Immature natural killer cell (primary cell): ENCODE data around the gene ZBTB7C. TPM values are rescaled to one million over a fixed set of nuclear protein-coding genes. Genes with fewer than 3 reads are reported as not detected.

Experiments
- DNase-seq, 3 donors: peaks; one replicate each; pipeline ENCODE4 v3.0.0; 2022; ENCODE audit warnings: mixed read lengths in 1 of 3
- H3K27ac Mint-ChIP-seq, 6 donors: one replicate each; pipeline ENCODE4 v1.8.0; 2020; ENCODE audit warnings: mixed read lengths in 6 of 6, mild to moderate bottlenecking in 5 of 6, inconsistent platforms in 4 of 6, moderate library complexity in 3 of 6
- H3K27me3 Mint-ChIP-seq, 3 donors: one replicate each; pipeline ENCODE4 v1.8.0; 2020 to 2021; ENCODE audit warnings: low read depth in 3 of 3, mild to moderate bottlenecking in 3 of 3, mixed read lengths in 3 of 3, moderate library complexity in 3 of 3, inconsistent platforms in 1 of 3
- H3K36me3 Mint-ChIP-seq, 3 donors: one replicate each; pipeline ENCODE4 v1.8.0; 2020; ENCODE audit warnings: mixed read lengths in 3 of 3, inconsistent platforms in 2 of 3, mild to moderate bottlenecking in 2 of 3
- H3K4me1 Mint-ChIP-seq, 2 donors: one replicate each; pipeline ENCODE4 v1.8.0; 2020; ENCODE audit warnings: inconsistent platforms in 2 of 2, mild to moderate bottlenecking in 2 of 2, mixed read lengths in 2 of 2, moderate library complexity in 1 of 2
- H3K4me3 Mint-ChIP-seq, 5 donors: one replicate each; pipeline ENCODE4 v1.8.0; 2020; ENCODE audit warnings: mild to moderate bottlenecking in 5 of 5, mixed read lengths in 5 of 5, inconsistent platforms in 3 of 5, moderate library complexity in 3 of 5
- H3K9me3 Mint-ChIP-seq, 6 donors: one replicate each; pipeline ENCODE4 v1.8.0; 2020; ENCODE audit warnings: mild to moderate bottlenecking in 6 of 6, mixed read lengths in 6 of 6, inconsistent platforms in 4 of 6, moderate library complexity in 3 of 6
- polyA plus RNA-seq, 3 donors: library from polyadenylated mRNA; unstranded; fragments of 300-500 nt; fragmentation: Illumina TruSeq; gene quantifications; one replicate each; pipeline ENCODE4 v1.2.3, GENCODE V29; 2021

ZBTB7C gene
- polyA plus RNA-seq = not detected

- peak; percentile 3 to 10 (median 6) for DNase-seq
- H3K4me1 Mint-ChIP-seq = peaks cover 11 to 15% of the 10 kb centered on the region in 2 donors
- peaks cover 24 to 43% (median 34%) of the 10 kb centered on the region in 3 donors for H3K27me3 Mint-ChIP-seq
- H3K9me3 Mint-ChIP-seq = peaks cover 0 to 7% (median 0%) of the 10 kb centered on the region in 6 donors
- H3K36me3 Mint-ChIP-seq = no peaks in the 10 kb centered on the region
- H3K4me3 Mint-ChIP-seq = peak within 1 kb of the TSS; percentile 71 to 80 (median 78)
- no peak within 1 kb of the TSS for H3K27ac Mint-ChIP-seq
Observed at GRCh38 chr18:48408727-48409590, at the start of gene ZBTB7C. Gene ZBTB7C (minus strand): TSS chr18:48409383.

- Mint-ChIP-seq H3K36me3 (no peaks in the 10 kb centered on the region), H3K27ac (no peak overlapping the region), H3K27me3 (peaks cover 4 to 16% (median 13%) of the 10 kb centered on the region in 3 donors), H3K4me3 (no peak overlapping the region), H3K9me3 (no peaks in the 10 kb centered on the region), H3K4me1 (peaks cover 23 to 37% of the 10 kb centered on the region in 2 donors)
- no peak for DNase-seq
Observed at GRCh38 chr18:48456838-48457237, 47.7 kb upstream of the ZBTB7C start.

GRCh38 chr18:48455555-48456478 lies 46.6 kb upstream of the ZBTB7C start:
- Mint-ChIP-seq H3K27me3 (peaks cover 4 to 16% (median 13%) of the 10 kb centered on the region in 3 donors), H3K4me1 (peaks cover 23 to 37% of the 10 kb centered on the region in 2 donors), H3K4me3 (peak overlapping the region in 3 of 5 donors; percentile 7 to 43 (median 21)), H3K27ac (peak overlapping the region in 3 of 6 donors; percentile 2 to 61 (median 45)), H3K36me3 (no peaks in the 10 kb centered on the region), H3K9me3 (no peaks in the 10 kb centered on the region)
- DNase-seq = peak; percentile 7 to 11 (median 7)

GRCh38 chr18:48454261-48454757 lies 45.1 kb upstream of the ZBTB7C start:
- DNase-seq = no peak
- Mint-ChIP-seq H3K36me3 (no peaks in the 10 kb centered on the region), H3K27ac (no peak overlapping the region), H3K4me1 (peaks cover 23 to 37% of the 10 kb centered on the region in 2 donors), H3K4me3 (peak overlapping the region in 4 of 5 donors; percentile 15 to 63 (median 40)), H3K27me3 (peaks cover 4 to 16% (median 13%) of the 10 kb centered on the region in 3 donors), H3K9me3 (no peaks in the 10 kb centered on the region)

- Mint-ChIP-seq H3K4me1 (peaks cover 23 to 37% of the 10 kb centered on the region in 2 donors), H3K27ac (no peak overlapping the region), H3K9me3 (no peaks in the 10 kb centered on the region), H3K27me3 (peaks cover 0 to 16% (median 9%) of the 10 kb centered on the region in 3 donors), H3K36me3 (no peaks in the 10 kb centered on the region), H3K4me3 (no peak overlapping the region)
- DNase-seq = no peak
Observed at GRCh38 chr18:48453330-48454066, 44.3 kb upstream of the ZBTB7C start.

- no peak for DNase-seq
- Mint-ChIP-seq H3K4me1 (peaks cover 23 to 37% of the 10 kb centered on the region in 2 donors), H3K27ac (no peak overlapping the region), H3K36me3 (no peaks in the 10 kb centered on the region), H3K27me3 (peaks cover 0 to 16% (median 8%) of the 10 kb centered on the region in 3 donors), H3K4me3 (no peak overlapping the region), H3K9me3 (no peaks in the 10 kb centered on the region)
Observed at GRCh38 chr18:48452861-48453323, 43.7 kb upstream of the ZBTB7C start.

- Mint-ChIP-seq H3K4me1 (peaks cover 16 to 29% of the 10 kb centered on the region in 2 donors), H3K27me3 (peaks cover 0 to 7% (median 2%) of the 10 kb centered on the region in 3 donors), H3K36me3 (no peaks in the 10 kb centered on the region), H3K27ac (no peak overlapping the region), H3K9me3 (no peaks in the 10 kb centered on the region), H3K4me3 (no peak overlapping the region)
- DNase-seq = no peak
Observed at GRCh38 chr18:48450685-48451084, 41.5 kb upstream of the ZBTB7C start.

- H3K27ac Mint-ChIP-seq = no peak overlapping the region
- no peaks in the 10 kb centered on the region for H3K36me3 Mint-ChIP-seq
Observed at GRCh38 chr18:48446582-48447225, 37.5 kb upstream of the ZBTB7C start.

GRCh38 chr18:48445540-48445939 lies 36.4 kb upstream of the ZBTB7C start:
- peaks cover 6% of the 10 kb centered on the region in 2 donors for H3K4me1 Mint-ChIP-seq
- H3K27ac Mint-ChIP-seq = no peak overlapping the region
- no peak overlapping the region for H3K4me3 Mint-ChIP-seq
- DNase-seq = peak; percentile 22 to 48 (median 45)
- peaks cover 0 to 9% (median 4%) of the 10 kb centered on the region in 3 donors for H3K27me3 Mint-ChIP-seq
- no peaks in the 10 kb centered on the region for H3K9me3 Mint-ChIP-seq
- no peaks in the 10 kb centered on the region for H3K36me3 Mint-ChIP-seq

More at GRCh38 chr18:48446582-48447225, 37.5 kb upstream of the ZBTB7C start:
- H3K9me3 Mint-ChIP-seq = no peaks in the 10 kb centered on the region
- peak; percentile 18 to 32 (median 32) for DNase-seq
- peaks cover 0 to 9% (median 2%) of the 10 kb centered on the region in 3 donors for H3K27me3 Mint-ChIP-seq
- peaks cover 6% of the 10 kb centered on the region in 2 donors for H3K4me1 Mint-ChIP-seq
- peak overlapping the region in 1 of 5 donors; percentile 33 for H3K4me3 Mint-ChIP-seq

- Mint-ChIP-seq H3K9me3 (no peaks in the 10 kb centered on the region), H3K4me3 (no peak overlapping the region), H3K27ac (no peak overlapping the region), H3K36me3 (no peaks in the 10 kb centered on the region), H3K27me3 (peaks cover 2 to 11% (median 4%) of the 10 kb centered on the region in 3 donors), H3K4me1 (peaks cover 6% of the 10 kb centered on the region in 2 donors)
- no peak for DNase-seq
Observed at GRCh38 chr18:48442761-48443160, 33.6 kb upstream of the ZBTB7C start.

GRCh38 chr18:48441405-48441881 lies 32.3 kb upstream of the ZBTB7C start:
- no peaks in the 10 kb centered on the region for H3K36me3 Mint-ChIP-seq
- no peak overlapping the region for H3K4me3 Mint-ChIP-seq
- H3K27me3 Mint-ChIP-seq = peaks cover 2 to 11% (median 2%) of the 10 kb centered on the region in 3 donors
- no peak overlapping the region for H3K27ac Mint-ChIP-seq
- H3K4me1 Mint-ChIP-seq = peaks cover 2% of the 10 kb centered on the region in 2 donors
- no peaks in the 10 kb centered on the region for H3K9me3 Mint-ChIP-seq
- no peak for DNase-seq

GRCh38 chr18:48440924-48441323 lies 31.7 kb upstream of the ZBTB7C start:
- peaks cover 2 to 16% (median 4%) of the 10 kb centered on the region in 3 donors for H3K27me3 Mint-ChIP-seq

More at GRCh38 chr18:48440924-48441323, 31.7 kb upstream of the ZBTB7C start:
- Mint-ChIP-seq H3K4me1 (peaks cover 0 to 2% of the 10 kb centered on the region in 2 donors), H3K4me3 (no peak overlapping the region), H3K36me3 (no peaks in the 10 kb centered on the region), H3K27ac (no peak overlapping the region), H3K9me3 (no peaks in the 10 kb centered on the region)
- no peak for DNase-seq
